Measurements from ENCODE around the gene LAMB1.

LAMB1 gene

GRCh38 chr7:108017776-108018151 lies 14.8 kb upstream of the LAMB1 start:
- DNase-seq (ENCODE audit: low read depth): no peak

- no peak for DNase-seq (ENCODE audit: low read depth)
Observed at GRCh38 chr7:108016841-108017775, 14.1 kb upstream of the LAMB1 start.

- no peak for DNase-seq (ENCODE audit: low read depth)
Observed at GRCh38 chr7:108015740-108016139, 12.8 kb upstream of the LAMB1 start.

GRCh38 chr7:108014747-108015682 lies 12.1 kb upstream of the LAMB1 start:
- DNase-seq (ENCODE audit: low read depth): no peak

- DNase-seq (ENCODE audit: low read depth): no peak
Observed at GRCh38 chr7:108014215-108014614, 11.3 kb upstream of the LAMB1 start.

- no peak for DNase-seq (ENCODE audit: low read depth)
Observed at GRCh38 chr7:108012499-108013430, 9.8 kb upstream of the LAMB1 start.

GRCh38 chr7:108010377-108010776 lies 7.4 kb upstream of the LAMB1 start:
- no peak for DNase-seq (ENCODE audit: low read depth)

GRCh38 chr7:108009873-108010272 lies 6.9 kb upstream of the LAMB1 start:
- no peak for DNase-seq (ENCODE audit: low read depth)

- DNase-seq (ENCODE audit: low read depth): no peak
Observed at GRCh38 chr7:108008827-108009226, 5.9 kb upstream of the LAMB1 start.

- DNase-seq (ENCODE audit: low read depth): no peak
Observed at GRCh38 chr7:108008240-108008639, 5.3 kb upstream of the LAMB1 start.

- DNase-seq (ENCODE audit: low read depth): no peak
Observed at GRCh38 chr7:108007762-108008161, 4.8 kb upstream of the LAMB1 start.

GRCh38 chr7:108007261-108007660 lies 4.3 kb upstream of the LAMB1 start:
- DNase-seq (ENCODE audit: low read depth): no peak

GRCh38 chr7:108004220-108005142 lies 1.5 kb upstream of the LAMB1 start:
- DNase-seq (ENCODE audit: low read depth): no peak

GRCh38 chr7:108003599-108003935 lies 606 bp upstream of the LAMB1 start:
- DNase-seq (ENCODE audit: low read depth): no peak

GRCh38 chr7:108001764-108002725 lies 916 bp downstream of the LAMB1 start:
- no peak for DNase-seq (ENCODE audit: low read depth)

GRCh38 chr7:108000875-108001763 lies 1.8 kb downstream of the LAMB1 start:
- no peak for DNase-seq (ENCODE audit: low read depth)

GRCh38 chr7:107999779-108000560 lies 3.0 kb downstream of the LAMB1 start:
- no peak for DNase-seq (ENCODE audit: low read depth)
